ENCODE measurements around the gene C16orf74.

GRCh38 chr16:85686912-85687591, 63.8 kb downstream of the C16orf74 start:
- TF ChIP-seq POLR2A (IDR thresholded peaks at IDR 0.05; ENCODE audit: extremely low read depth, insufficient read length), result no peak
- no peak for TF ChIP-seq CTCF (IDR thresholded peaks at IDR 0.05; ENCODE audit: low read depth, low read length)

All from NB4 (cell line).